Thoracic aorta (tissue), 2 donors: ENCODE results near the gene PWWP2B. TPM values are rescaled to one million over a fixed set of nuclear protein-coding genes. Genes with fewer than 3 reads are reported as not detected.

Experiments used
- ATAC-seq: fragments of 150-250 bp; one replicate; pipeline ENCODE4 v1.8.0; 2017; ENCODE audit warnings: low read depth; ENCODE audit not compliant: insufficient number of reproducible peaks, low FRiP score
- DNase-seq: peaks from one replicate; pipeline ENCODE4 v3.0.0-alpha.2; 2020; ENCODE audit warnings: low spot score
- H3K27ac ChIP-seq, 2 donors: fragments of 200-600 bp; sonication (generic); 1 replicate in 1 of 2; 2 replicates in 1 of 2; pipeline ENCODE4 v1.5.1; 2016; ENCODE audit warnings: mild to moderate bottlenecking in 2 of 2, moderate library complexity in 2 of 2
- H3K27me3 ChIP-seq: fragments of 200-600 bp; sonication (generic); replicated peaks from 2 replicates; pipeline ENCODE4 v1.6.0; 2016; ENCODE audit warnings: mild to moderate bottlenecking; ENCODE audit not compliant: insufficient read depth
- H3K36me3 ChIP-seq: fragments of 200-600 bp; sonication (generic); one replicate; pipeline ENCODE4 v1.5.1; 2016
- H3K4me1 ChIP-seq, 2 donors: fragments of 200-600 bp; sonication (generic); 1 replicate in 1 of 2; 2 replicates in 1 of 2; pipeline versions ENCODE4 v1.5.1 to v1.6.0; 2016; ENCODE audit warnings: low read depth in 2 of 2, mild to moderate bottlenecking in 1 of 2; ENCODE audit not compliant: control insufficient read depth in 1 of 2
- H3K4me3 ChIP-seq: fragments of 200-600 bp; sonication (generic); 2 replicates; pipeline ENCODE4 v1.5.1; 2016; ENCODE audit warnings: mild to moderate bottlenecking
- H3K9me3 ChIP-seq: fragments of 200-600 bp; sonication (generic); 2 replicates; pipeline ENCODE4 v1.5.1; 2016
- CTCF ChIP-seq: fragments of 200-600 bp; sonication (generic); IDR thresholded peaks from one replicate; pipeline ENCODE4 v1.5.1; 2019; ENCODE audit warnings: antibody characterized with exemption
- total RNA-seq, 2 donors: library from RNA; depleted of rRNA; stranded (reverse); fragments of >200 nt; gene quantifications; one replicate each; pipeline versions ENCODE4 v1.1.0 to v1.2.3, GENCODE V29; 2016

The PWWP2B gene
- total RNA-seq, 2 donors from 2014 or later, result 5.3 to 7.8 TPM

DNA sequence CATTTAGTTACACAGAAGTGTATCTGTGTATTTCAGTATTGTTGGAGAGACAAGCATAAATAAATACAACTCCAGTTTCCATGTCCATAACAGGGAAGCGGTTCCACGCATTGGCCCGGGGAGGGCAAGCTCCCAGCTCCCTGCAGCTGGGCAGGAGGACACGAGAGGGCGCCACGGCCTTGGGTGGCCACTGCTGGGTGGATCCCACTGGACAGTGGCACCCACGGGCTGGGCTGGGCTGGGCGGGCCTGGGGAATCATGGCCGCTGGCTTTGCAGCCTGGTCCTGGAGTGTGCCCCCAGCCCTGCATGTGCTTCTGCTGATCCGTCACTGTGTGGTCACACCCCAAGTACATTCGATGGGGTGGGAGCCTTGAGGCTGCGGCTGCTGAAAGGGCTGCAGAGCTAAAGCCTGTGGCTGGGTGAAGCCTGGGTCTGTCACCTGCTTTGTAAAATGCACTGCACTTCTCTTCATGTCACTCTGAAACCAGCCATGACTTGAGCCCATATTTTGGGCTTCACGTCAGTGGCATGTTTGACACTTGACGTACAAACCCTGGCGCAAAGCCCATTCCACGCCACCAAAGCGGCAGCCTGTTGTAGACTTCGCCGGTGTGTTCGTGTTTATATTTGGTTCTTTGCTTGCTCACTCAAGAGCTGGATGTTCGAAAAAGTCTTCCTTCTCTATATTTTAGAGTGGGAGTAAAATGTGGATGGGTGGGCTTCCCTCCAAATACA, 37.5 kb upstream of the PWWP2B start:
- Histone ChIP-seq H3K36me3 (no peaks in the 10 kb centered on the region), H3K4me3 (no peak overlapping the region), H3K27me3 (no peaks in the 10 kb centered on the region), H3K9me3 (no peaks in the 10 kb centered on the region), H3K27ac (no peak overlapping the region), H3K4me1 (no peaks in the 10 kb centered on the region)
- TF ChIP-seq CTCF, result no peak
- DNase-seq (no peak), ATAC-seq (no peak)

DNA sequence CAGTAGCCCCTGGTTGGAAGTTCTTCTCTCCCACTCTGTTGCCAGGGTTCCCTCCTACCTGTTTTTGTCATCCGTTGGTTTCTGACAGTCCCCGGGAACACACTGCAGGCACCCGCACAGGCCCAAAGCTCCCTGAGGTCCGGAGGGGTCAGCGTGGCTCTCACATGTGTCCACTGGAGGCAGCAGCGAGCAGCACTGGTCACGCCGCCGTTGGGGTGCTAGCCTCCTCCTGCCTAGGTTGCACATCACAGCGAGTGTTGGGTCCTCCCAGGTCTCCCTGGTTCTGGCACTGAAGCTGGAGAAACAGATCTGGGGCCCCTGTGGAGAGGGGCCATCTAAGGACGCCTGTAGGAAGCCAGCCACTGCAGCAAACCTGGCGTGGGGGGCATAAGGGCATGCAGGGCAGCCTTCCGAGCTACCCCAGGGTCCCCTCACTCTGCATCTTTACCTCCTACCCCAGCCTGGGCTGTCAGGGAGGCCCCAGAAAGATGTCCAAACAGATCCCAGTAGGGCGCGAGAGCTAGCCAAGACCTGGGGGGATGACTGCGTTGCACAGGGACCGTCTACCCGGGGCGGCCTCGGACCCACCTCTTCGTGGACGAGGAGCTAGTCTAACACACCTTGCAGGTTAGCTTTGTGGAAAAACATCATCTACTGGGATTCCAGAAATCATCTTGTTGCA, 36.1 kb upstream of the PWWP2B start:
- Histone ChIP-seq H3K4me3 (no peak overlapping the region), H3K9me3 (no peaks in the 10 kb centered on the region), H3K27ac (no peak overlapping the region), H3K4me1 (no peaks in the 10 kb centered on the region), H3K27me3 (no peaks in the 10 kb centered on the region), H3K36me3 (peaks cover 3% of the 10 kb centered on the region)
- peak; percentile 43 for TF ChIP-seq CTCF
- no peak for ATAC-seq
- DNase-seq, result no peak

DNA sequence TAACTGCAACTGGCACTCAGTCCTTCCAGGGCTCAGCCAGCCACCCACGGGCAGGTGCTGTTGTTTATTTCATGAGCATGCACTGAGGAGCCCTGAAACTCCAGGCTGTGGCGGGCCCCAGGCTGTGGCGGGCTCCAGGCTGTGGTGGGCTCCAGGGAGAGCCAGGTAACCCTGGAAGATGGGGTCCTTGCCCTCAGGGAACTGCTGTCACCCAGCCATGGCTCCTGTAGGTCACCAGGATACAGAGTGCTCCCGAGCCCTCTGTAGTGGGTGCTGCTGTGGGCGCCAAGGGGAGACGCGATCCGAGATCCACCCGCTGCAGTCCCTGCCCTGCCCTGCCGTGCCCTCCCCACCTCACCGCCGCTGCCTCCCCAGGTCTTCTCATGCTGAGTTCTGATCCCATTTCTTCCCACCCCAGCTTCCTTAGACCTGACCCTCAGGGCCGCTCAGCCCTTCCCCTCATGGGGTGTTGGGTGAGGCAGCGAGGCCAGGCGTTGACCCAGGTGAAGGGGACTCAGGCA, 35.4 kb upstream of the PWWP2B start:
- Histone ChIP-seq H3K4me1 (no peaks in the 10 kb centered on the region), H3K9me3 (no peaks in the 10 kb centered on the region), H3K4me3 (no peak overlapping the region), H3K27me3 (no peaks in the 10 kb centered on the region), H3K36me3 (peaks cover 3% of the 10 kb centered on the region), H3K27ac (no peak overlapping the region)
- DNase-seq (no peak), ATAC-seq (no peak)
- TF ChIP-seq CTCF, result no peak

GRCh38 chr10:132362151-132362611, 34.8 kb upstream of the PWWP2B start:
- Histone ChIP-seq H3K27me3 (no peaks in the 10 kb centered on the region), H3K36me3 (peaks cover 6% of the 10 kb centered on the region), H3K4me3 (no peak overlapping the region), H3K27ac (no peak overlapping the region), H3K9me3 (no peaks in the 10 kb centered on the region), H3K4me1 (no peaks in the 10 kb centered on the region)
- ATAC-seq, result no peak
- TF ChIP-seq CTCF, result no peak
- no peak for DNase-seq

- Histone ChIP-seq H3K9me3 (no peaks in the 10 kb centered on the region), H3K4me1 (no peaks in the 10 kb centered on the region), H3K4me3 (no peak overlapping the region), H3K27ac (no peak overlapping the region), H3K36me3 (peaks cover 6% of the 10 kb centered on the region), H3K27me3 (no peaks in the 10 kb centered on the region)
- TF ChIP-seq CTCF, result no peak
- ATAC-seq (no peak), DNase-seq (no peak)
Measured at GRCh38 chr10:132363376-132363775, 33.6 kb upstream of the PWWP2B start.
